PC-9 (cell line): ENCODE measurements around the gene ABHD3. TPM values are rescaled to one million over a fixed set of nuclear protein-coding genes. Genes with fewer than 3 reads are reported as not detected.

ENCODE experiments used
- BruUV-seq: library from RNA; stranded (reverse); fragments of 400-500 nt; replicated peaks from 2 replicates; lab custom pipeline; 2021; lab: Mats Ljungman, UMichigan
- CTCF ChIA-PET: fragments of 300-600 bp; sonication (Branson Sonifier 250); formaldehyde crosslinking; loops from one replicate; lab custom pipeline; 2022; ENCODE audit warnings: antibody characterized with exemption; lab: Charles Lee
- POLR2A ChIA-PET: fragments of 300-600 bp; sonication (Branson Sonifier 250); formaldehyde crosslinking; loops from one replicate; lab custom pipeline; 2022; ENCODE audit warnings: antibody characterized with exemption; ENCODE audit not compliant: unreplicated experiment; lab: Charles Lee
- DNase-seq, 2 experiments: peaks; one replicate each; pipeline versions ENCODE4 v3.0.0 to v3.0.0-alpha.2; 2015 to 2022; ENCODE audit warnings: mixed read lengths in 1 of 2
- H2AFZ ChIP-seq: fragments of 200-600 bp; sonication (generic); 2 replicates; pipeline ENCODE4 v1.8.1; 2017; ENCODE audit warnings: antibody characterized with exemption
- H3F3A ChIP-seq: fragments of 200-600 bp; sonication (generic); 2 replicates; pipeline ENCODE4 v1.8.1; 2017; ENCODE audit warnings: antibody characterized with exemption, mild to moderate bottlenecking, low read depth; ENCODE audit not compliant: insufficient read depth
- H3K27ac ChIP-seq: fragments of 200-600 bp; sonication (generic); 2 replicates; pipeline ENCODE4 v1.6.1; 2016; ENCODE audit warnings: mixed run types
- H3K27me3 ChIP-seq: fragments of 200-600 bp; sonication (generic); 2 replicates; pipeline ENCODE4 v1.6.1; 2016; ENCODE audit warnings: low read depth, mixed run types; ENCODE audit not compliant: insufficient read depth
- H3K36me3 ChIP-seq: fragments of 200-600 bp; sonication (generic); 2 replicates; pipeline ENCODE4 v1.6.1; 2016; ENCODE audit warnings: low read depth, mixed run types
- H3K4me1 ChIP-seq: fragments of 200-600 bp; sonication (generic); replicated peaks from 2 replicates; pipeline ENCODE4 v1.6.1; 2016; ENCODE audit warnings: mixed run types; ENCODE audit not compliant: insufficient read depth
- H3K4me2 ChIP-seq: fragments of 200-600 bp; sonication (generic); 2 replicates; pipeline ENCODE4 v1.6.1; 2017; ENCODE audit warnings: mixed run types
- H3K4me3 ChIP-seq: fragments of 200-600 bp; sonication (generic); 2 replicates; pipeline ENCODE4 v1.6.1; 2016; ENCODE audit warnings: mixed run types
- H3K79me2 ChIP-seq: fragments of 200-600 bp; sonication (generic); 2 replicates; pipeline ENCODE4 v1.6.1; 2017; ENCODE audit warnings: low read depth, mixed run types
- H3K9me2 ChIP-seq: fragments of 200-600 bp; sonication (generic); 2 replicates; pipeline ENCODE4 v1.8.1; 2017; ENCODE audit warnings: mild to moderate bottlenecking; ENCODE audit not compliant: insufficient read depth
- H3K9me3 ChIP-seq: fragments of 200-600 bp; sonication (generic); 2 replicates; pipeline ENCODE4 v1.8.1; 2016; ENCODE audit warnings: low read depth; ENCODE audit not compliant: insufficient read depth
- H4K20me1 ChIP-seq: fragments of 200-600 bp; sonication (generic); 2 replicates; pipeline ENCODE4 v1.8.1; 2017; ENCODE audit not compliant: insufficient read depth
- EZH2 ChIP-seq: fragments of 200-600 bp; sonication (generic); IDR thresholded peaks from 2 replicates; pipeline ENCODE4 v1.8.0; 2017; ENCODE audit warnings: antibody characterized with exemption, low read depth
- intact Hi-C: fragments of 100-400 bp; cut with micrococcal nuclease; formaldehyde crosslinking; loops from one replicate; pipeline ENCODE4 v1.10.0; 2022; ENCODE audit not compliant: unreplicated experiment
- total RNA-seq: library from RNA; stranded (reverse); gene quantifications from 2 replicates; pipeline ENCODE4 v1.2.3, GENCODE V29; 2021
- TF ChIP-seq, protein P1 (sequence below): fragments of 200-600 bp; sonication (generic); conservative IDR thresholded peaks from 2 replicates; pipeline ENCODE4 v1.6.1; 2017; ENCODE audit warnings: mixed run types, antibody characterized with exemption, mild to moderate bottlenecking, moderate library complexity

ABHD3 gene
- total RNA-seq, 1 experiment from 2014 or later, result 33.7 TPM

DNA sequence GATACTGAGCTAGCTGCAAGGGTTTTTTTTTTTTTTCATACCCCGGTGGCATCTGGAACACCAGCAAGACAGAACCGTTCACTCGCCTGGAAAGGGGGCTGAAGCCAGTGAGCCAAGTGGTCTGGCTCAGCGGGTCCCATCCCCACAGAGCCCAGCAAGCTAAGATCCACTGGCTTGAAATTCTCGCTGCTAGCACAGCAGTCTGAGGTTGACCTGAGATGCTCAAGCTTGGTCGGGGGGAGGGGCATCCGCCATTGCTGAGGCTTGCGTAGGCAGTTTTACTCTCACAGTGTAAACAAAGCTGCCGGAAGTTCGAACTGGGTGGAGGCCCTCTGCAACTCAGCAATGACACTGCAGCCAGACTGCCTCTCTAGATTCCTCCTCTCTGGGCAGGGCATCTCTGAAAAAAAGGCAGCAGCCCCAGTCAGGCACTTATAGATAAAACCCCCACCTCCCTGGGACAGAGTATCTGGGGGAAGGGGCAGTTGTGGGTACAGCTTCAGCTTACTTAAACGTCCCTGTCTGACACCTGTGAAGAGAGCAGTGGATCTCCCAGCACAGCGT, 31.0 kb upstream of the ABHD3 start:
- H3K9me3 ChIP-seq, result no peaks in the 10 kb centered on the region; the same call in 1 of the 2 replicates
- no peak for DNase-seq
- no peak overlapping the region for H3K4me3 ChIP-seq
- no peaks in the 10 kb centered on the region for H3K79me2 ChIP-seq
- no peaks in the 10 kb centered on the region for H3K9me2 ChIP-seq
- no peaks in the 10 kb centered on the region for H3K27me3 ChIP-seq
- ChIA-PET CTCF (no interaction called here), POLR2A (no interaction called here)
- intact Hi-C loops, result no loop called here
- no peaks in the 10 kb centered on the region for H3K36me3 ChIP-seq
- no peak overlapping the region for H3K27ac ChIP-seq
- H3K4me2 ChIP-seq, result no peak overlapping the region
- no peaks in the 10 kb centered on the region for H4K20me1 ChIP-seq
- H2AFZ ChIP-seq, result no peak overlapping the region
- 0 out of 2 replicates have a peak, but pooled peaks cover 4% of the 10 kb centered on the region for H3K4me1 ChIP-seq
- no peaks in the 10 kb centered on the region for H3F3A ChIP-seq
- BruUV-seq, result no TSS peak
- TF ChIP-seq, protein P1, sequence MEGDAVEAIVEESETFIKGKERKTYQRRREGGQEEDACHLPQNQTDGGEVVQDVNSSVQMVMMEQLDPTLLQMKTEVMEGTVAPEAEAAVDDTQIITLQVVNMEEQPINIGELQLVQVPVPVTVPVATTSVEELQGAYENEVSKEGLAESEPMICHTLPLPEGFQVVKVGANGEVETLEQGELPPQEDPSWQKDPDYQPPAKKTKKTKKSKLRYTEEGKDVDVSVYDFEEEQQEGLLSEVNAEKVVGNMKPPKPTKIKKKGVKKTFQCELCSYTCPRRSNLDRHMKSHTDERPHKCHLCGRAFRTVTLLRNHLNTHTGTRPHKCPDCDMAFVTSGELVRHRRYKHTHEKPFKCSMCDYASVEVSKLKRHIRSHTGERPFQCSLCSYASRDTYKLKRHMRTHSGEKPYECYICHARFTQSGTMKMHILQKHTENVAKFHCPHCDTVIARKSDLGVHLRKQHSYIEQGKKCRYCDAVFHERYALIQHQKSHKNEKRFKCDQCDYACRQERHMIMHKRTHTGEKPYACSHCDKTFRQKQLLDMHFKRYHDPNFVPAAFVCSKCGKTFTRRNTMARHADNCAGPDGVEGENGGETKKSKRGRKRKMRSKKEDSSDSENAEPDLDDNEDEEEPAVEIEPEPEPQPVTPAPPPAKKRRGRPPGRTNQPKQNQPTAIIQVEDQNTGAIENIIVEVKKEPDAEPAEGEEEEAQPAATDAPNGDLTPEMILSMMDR, result no peak
- TF ChIP-seq EZH2, result no peak

DNA sequence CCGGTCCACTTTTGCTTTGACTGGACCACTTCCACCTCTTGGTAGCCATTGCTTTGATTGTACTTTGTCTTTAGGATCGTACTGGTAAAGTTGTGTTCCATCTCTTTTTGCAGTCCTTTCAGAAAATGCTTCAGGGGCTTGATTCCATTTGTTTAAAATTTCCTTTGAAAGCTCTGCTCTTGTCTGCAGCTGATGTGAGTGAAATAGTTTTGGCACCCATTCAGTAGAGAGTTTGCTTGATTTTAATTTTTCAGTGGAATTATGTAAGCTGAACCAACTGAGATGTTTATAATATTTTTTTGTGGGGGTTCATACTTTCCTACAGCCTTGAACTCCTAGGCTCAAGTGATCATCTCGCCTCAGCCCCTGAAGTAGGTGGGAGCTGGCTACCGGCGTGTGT, 28.4 kb upstream of the ABHD3 start:
- no peak overlapping the region for H3K4me2 ChIP-seq
- H3F3A ChIP-seq, result no peaks in the 10 kb centered on the region
- H3K27ac ChIP-seq, result no peak overlapping the region
- no peak overlapping the region for H2AFZ ChIP-seq
- no peaks in the 10 kb centered on the region for H3K36me3 ChIP-seq
- intact Hi-C loops, result no loop called here
- ChIA-PET CTCF (no interaction called here), POLR2A (no interaction called here)
- no peaks in the 10 kb centered on the region for H4K20me1 ChIP-seq
- no peaks in the 10 kb centered on the region for H3K79me2 ChIP-seq
- TF ChIP-seq, protein P1, result no peak
- TF ChIP-seq EZH2, result no peak
- no peak overlapping the region for H3K4me3 ChIP-seq
- no peaks in the 10 kb centered on the region for H3K27me3 ChIP-seq
- no peak for DNase-seq
- H3K4me1 ChIP-seq, result no peaks in the 10 kb centered on the region
- no TSS peak for BruUV-seq
- H3K9me3 ChIP-seq, result no peaks in the 10 kb centered on the region; the same call in 1 of the 2 replicates
- no peaks in the 10 kb centered on the region for H3K9me2 ChIP-seq

DNA sequence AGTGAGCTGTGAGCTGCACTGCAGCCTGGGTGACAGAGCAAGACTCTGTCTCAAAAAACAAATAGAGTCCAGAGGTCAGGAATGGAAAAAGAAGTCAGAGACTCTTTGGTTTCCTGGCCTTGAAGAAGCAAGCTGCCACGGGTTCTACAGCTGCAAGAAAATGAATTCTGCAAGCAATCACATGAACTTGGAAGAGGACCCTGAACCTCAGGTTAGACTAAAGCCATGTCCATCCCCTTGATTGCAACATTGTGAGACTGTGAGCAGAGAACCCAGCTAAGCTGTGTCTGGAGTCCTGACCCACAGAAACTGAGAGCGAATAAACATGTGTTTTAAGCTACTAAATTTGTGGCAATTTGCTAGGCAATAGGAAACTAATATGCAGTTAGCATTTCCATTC, 23.1 kb upstream of the ABHD3 start:
- POLR2A ChIA-PET, result interaction anchor here (0.6 kb wide), 1 partner anchor 45 kb away, joined by 7 read pairs; no protein-coding TSS in a partner anchor
- TF ChIP-seq EZH2, result no peak
- TF ChIP-seq, protein P1, result no peak
- no peak overlapping the region for H3K4me3 ChIP-seq
- H3K27me3 ChIP-seq, result no peaks in the 10 kb centered on the region
- no peak overlapping the region for H3K27ac ChIP-seq
- no peaks in the 10 kb centered on the region for H3K36me3 ChIP-seq
- H3K4me2 ChIP-seq, result no peak overlapping the region
- BruUV-seq, result no TSS peak
- H3K9me2 ChIP-seq, result no peaks in the 10 kb centered on the region
- no peaks in the 10 kb centered on the region for H3K4me1 ChIP-seq
- no peaks in the 10 kb centered on the region for H3K9me3 ChIP-seq
- H4K20me1 ChIP-seq, result no peaks in the 10 kb centered on the region
- DNase-seq, result no peak
- no peaks in the 10 kb centered on the region for H3F3A ChIP-seq
- CTCF ChIA-PET, result no interaction called here
- no peak overlapping the region for H2AFZ ChIP-seq
- intact Hi-C loops, result no loop called here
- H3K79me2 ChIP-seq, result no peaks in the 10 kb centered on the region
